T-helper 17 cell (primary cell): ENCODE measurements around the gene BTF3L4. TPM values are rescaled to one million over a fixed set of nuclear protein-coding genes. Genes with fewer than 3 reads are reported as not detected.
"Not testable (repeated sequence)": the region's sequence is repeated elsewhere in the genome, so short reads cannot be mapped to it uniquely, and the experiment has no call there.

ENCODE experiments used
- ATAC-seq: fragments of 150-1000 bp; cut with Tn5 transposase; 2 replicates; pipeline ENCODE4 v1.10.0; 2021; ENCODE audit warnings: mild to moderate bottlenecking, moderate library complexity
- DNase-seq, 3 donors: peaks; one replicate each; pipeline versions ENCODE4 v3.0.0 to v3.0.0-alpha.2; 2020 to 2021
- H3K9me3 ChIP-seq: one replicate; pipeline ENCODE4 v1.7.0; 2013; ENCODE audit warnings: low read length, mild to moderate bottlenecking; ENCODE audit not compliant: control insufficient read depth, poor library complexity, severe bottlenecking
- H3K27ac Mint-ChIP-seq: one replicate; pipeline ENCODE4 v1.8.0; 2022; ENCODE audit warnings: mild to moderate bottlenecking, moderate library complexity, mixed read lengths
- H3K27me3 Mint-ChIP-seq: one replicate; pipeline ENCODE4 v1.8.0; 2022; ENCODE audit warnings: mixed read lengths
- H3K36me3 Mint-ChIP-seq: one replicate; pipeline ENCODE4 v1.8.0; 2022; ENCODE audit warnings: low read depth, mixed read lengths
- H3K4me1 Mint-ChIP-seq: one replicate; pipeline ENCODE4 v1.8.0; 2022; ENCODE audit warnings: mild to moderate bottlenecking, mixed read lengths
- H3K4me3 Mint-ChIP-seq: one replicate; pipeline ENCODE4 v1.8.0; 2022; ENCODE audit warnings: mild to moderate bottlenecking, moderate library complexity, mixed read lengths
- total RNA-seq, 4 donors: library from RNA in 2 of 4; stranded (reverse) in 2 of 4; gene quantifications; one replicate each; pipeline ENCODE4 v1.2.3 and lab custom pipeline; 2022 to 2026

BTF3L4 gene
- total RNA-seq, 2 donors from 2014 or later = 33.6 to 40.6 TPM

DNA sequence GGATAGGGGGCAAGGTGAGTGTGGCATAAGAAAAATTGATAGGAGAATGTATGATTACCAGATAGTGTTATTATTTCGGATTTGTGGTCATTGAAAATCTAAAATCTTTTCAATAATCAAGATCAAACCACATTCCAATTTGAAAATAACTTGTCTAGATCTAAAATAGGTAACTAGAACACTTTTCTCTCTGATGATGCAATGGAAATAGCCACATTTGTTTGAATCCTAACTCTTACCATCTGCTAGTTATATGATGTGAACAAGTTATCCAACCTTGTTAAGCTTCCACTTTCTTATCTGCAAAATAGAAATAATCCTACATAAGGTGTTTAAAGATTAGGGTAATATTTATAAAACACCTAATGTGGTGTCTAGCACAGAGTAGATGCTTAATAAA lies 3.8 kb downstream of the BTF3L4 start:
- Mint-ChIP-seq H3K4me1 (peaks cover 38% of the 10 kb centered on the region), H3K4me3 (no peak overlapping the region), H3K36me3 (peaks cover 11% of the 10 kb centered on the region), H3K27ac (no peak overlapping the region), H3K27me3 (no peaks in the 10 kb centered on the region)
- DNase-seq (no peak), ATAC-seq (no peak)
- no peaks in the 10 kb centered on the region for H3K9me3 ChIP-seq

DNA sequence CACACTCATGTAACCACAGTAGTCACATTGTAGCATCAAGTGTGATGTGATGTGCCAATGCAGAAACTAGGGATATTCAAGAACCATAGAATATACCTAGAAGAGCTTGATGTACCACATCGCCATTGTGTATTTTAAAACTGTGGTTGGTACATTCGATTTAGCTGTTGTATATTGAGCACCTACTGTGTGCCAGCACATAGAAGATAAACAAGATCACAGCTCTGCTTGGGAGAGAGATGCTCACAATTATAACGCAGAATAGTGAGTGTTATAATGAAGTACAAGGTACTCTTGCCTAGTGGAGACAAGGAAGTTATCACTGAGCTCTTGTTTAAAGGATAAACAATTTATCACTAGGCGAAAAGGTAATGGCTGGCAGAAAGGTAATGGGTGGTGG lies 4.7 kb downstream of the BTF3L4 start:
- Mint-ChIP-seq H3K36me3 (peaks cover 8% of the 10 kb centered on the region), H3K4me3 (no peak overlapping the region), H3K4me1 (peaks cover 34% of the 10 kb centered on the region), H3K27ac (no peak overlapping the region), H3K27me3 (no peaks in the 10 kb centered on the region)
- DNase-seq (no peak), ATAC-seq (no peak)
- no peaks in the 10 kb centered on the region for H3K9me3 ChIP-seq

DNA sequence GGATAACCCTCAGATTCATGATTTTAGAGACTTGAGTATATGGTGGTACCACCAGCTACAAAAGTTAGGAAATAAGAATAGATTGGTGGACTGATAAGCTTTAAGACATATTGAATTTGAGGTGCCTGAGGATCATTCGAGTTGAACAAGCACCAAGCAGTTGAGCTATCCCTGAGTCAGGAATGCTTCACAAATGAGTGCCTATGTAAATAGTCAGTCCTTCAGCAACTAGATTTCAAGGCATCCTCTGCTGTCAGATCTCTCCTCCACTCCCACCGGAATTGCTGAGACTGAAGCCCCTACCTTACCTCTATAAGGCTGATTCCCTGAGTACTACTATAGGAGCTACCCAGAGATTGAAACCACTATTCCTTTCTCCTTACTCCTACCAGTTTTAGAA lies 7.1 kb downstream of the BTF3L4 start:
- peak overlapping the region; percentile 84 for H3K27ac Mint-ChIP-seq
- H3K4me3 Mint-ChIP-seq = peak overlapping the region; percentile 36
- ATAC-seq (no peak), DNase-seq (no peak)
- H3K27me3 Mint-ChIP-seq = no peaks in the 10 kb centered on the region
- no peaks in the 10 kb centered on the region for H3K9me3 ChIP-seq
- peaks cover 26% of the 10 kb centered on the region for H3K4me1 Mint-ChIP-seq
- H3K36me3 Mint-ChIP-seq = peaks cover 8% of the 10 kb centered on the region

DNA sequence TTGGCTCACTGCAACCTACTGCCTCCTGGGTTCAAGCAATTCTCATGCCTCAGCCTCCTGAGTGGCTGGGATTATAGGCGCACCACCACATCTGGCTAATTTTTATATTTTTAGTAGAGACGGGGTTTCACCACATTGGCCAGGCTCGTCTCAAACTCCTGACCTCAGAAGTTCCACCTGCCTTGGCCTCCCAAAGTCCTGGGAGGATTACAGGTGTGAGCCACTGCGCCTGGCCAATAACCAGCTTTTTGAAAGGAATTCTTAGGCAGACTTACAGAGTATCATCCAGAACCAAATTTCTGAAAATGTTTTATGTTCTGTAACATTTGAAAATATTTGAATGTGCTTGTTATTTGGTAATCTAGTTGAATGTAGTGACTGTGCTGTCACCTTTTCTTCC lies 14.6 kb downstream of the BTF3L4 start:
- no peak overlapping the region for H3K4me3 Mint-ChIP-seq
- H3K27me3 Mint-ChIP-seq = no peaks in the 10 kb centered on the region
- H3K36me3 Mint-ChIP-seq = peaks cover 2% of the 10 kb centered on the region
- no peak for DNase-seq
- H3K9me3 ChIP-seq = no peaks in the 10 kb centered on the region
- peaks cover 17% of the 10 kb centered on the region for H3K4me1 Mint-ChIP-seq
- no peak overlapping the region for H3K27ac Mint-ChIP-seq
- ATAC-seq = no peak

DNA sequence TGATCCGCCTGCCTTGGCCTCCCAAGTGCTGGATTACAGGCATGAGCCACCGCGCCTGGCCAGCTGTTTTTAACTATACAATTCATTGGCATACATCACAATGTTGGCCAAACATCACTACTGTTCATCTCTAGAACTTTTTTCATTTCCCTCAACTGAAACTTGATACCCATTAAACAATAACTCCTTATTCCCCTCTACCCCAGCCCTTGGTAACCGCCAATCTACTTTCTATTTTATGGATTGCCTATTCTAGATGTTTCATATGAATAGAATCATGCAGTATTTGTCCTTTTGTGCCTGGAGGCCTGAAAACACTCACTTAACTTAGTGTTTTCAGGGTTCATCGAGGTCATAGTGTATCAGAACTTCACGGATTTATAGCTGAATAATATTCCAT lies 16.2 kb downstream of the BTF3L4 start:
- Mint-ChIP-seq H3K4me1 (peaks cover 17% of the 10 kb centered on the region), H3K36me3 (peaks cover 2% of the 10 kb centered on the region), H3K4me3 (no peak overlapping the region), H3K27me3 (no peaks in the 10 kb centered on the region), H3K27ac (peak overlapping the region; percentile 16)
- no peak for ATAC-seq
- no peaks in the 10 kb centered on the region for H3K9me3 ChIP-seq
- no peak for DNase-seq

GRCh38 chr1:52077277-52077676 lies 21.2 kb downstream of the BTF3L4 start:
- H3K4me1 Mint-ChIP-seq, ATAC-seq, H3K4me3 Mint-ChIP-seq, H3K36me3 Mint-ChIP-seq, H3K9me3 ChIP-seq, DNase-seq, H3K27me3 Mint-ChIP-seq: not testable (repeated sequence)
- peak overlapping the region; percentile 77 for H3K27ac Mint-ChIP-seq

- ATAC-seq (no peak), DNase-seq (no peak)
- no peaks in the 10 kb centered on the region for H3K27me3 Mint-ChIP-seq
- peaks cover 4% of the 10 kb centered on the region for H3K4me1 Mint-ChIP-seq
- no peak overlapping the region for H3K27ac Mint-ChIP-seq
- H3K36me3 Mint-ChIP-seq = no peaks in the 10 kb centered on the region
- no peak overlapping the region for H3K4me3 Mint-ChIP-seq
- no peaks in the 10 kb centered on the region for H3K9me3 ChIP-seq
Measured at GRCh38 chr1:52080014-52080415, 23.9 kb downstream of the BTF3L4 start.

DNA sequence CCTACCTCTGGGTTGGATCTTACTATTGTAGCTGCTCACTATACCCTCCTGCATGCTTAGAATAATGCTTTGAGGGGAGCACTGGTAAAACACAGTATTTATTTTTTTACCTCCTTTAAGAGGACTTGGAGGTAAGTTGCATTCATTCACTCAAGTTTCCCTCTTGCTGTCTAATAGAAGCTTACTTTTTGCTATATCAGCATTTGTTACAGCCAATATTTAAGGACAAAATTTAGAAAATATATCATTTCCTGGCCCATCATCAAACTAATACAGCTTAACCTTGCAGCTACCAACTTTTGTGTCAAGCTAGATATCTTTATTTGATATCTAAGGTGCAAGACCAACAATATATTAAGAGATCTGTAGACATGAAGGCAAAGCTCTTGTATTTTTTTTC lies 31.8 kb downstream of the BTF3L4 start:
- H3K4me1 Mint-ChIP-seq, H3K27me3 Mint-ChIP-seq, ATAC-seq, H3K4me3 Mint-ChIP-seq, DNase-seq, H3K9me3 ChIP-seq, H3K36me3 Mint-ChIP-seq, H3K27ac Mint-ChIP-seq: not testable (repeated sequence)

DNA sequence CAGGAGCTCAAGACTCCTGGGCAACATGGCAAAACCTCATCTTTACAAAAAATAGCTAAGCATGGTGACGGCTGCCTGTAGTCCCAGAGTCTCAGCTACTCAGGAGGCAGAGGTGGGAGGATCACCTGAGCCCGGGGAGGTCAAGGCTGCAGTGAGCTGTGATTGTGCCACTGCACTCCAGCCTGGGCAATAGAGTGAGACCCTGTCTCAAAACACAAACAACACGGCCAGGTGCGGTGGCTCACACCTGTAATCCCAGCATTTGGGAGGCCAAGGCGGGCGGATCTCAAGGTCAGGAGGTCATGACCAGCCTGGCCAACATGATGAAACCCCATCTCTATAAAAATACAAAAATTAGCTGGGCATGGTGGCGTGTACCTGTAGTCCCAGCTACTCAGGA lies 38.2 kb downstream of the BTF3L4 start:
- H3K4me3 Mint-ChIP-seq, H3K9me3 ChIP-seq, H3K4me1 Mint-ChIP-seq, DNase-seq, H3K27ac Mint-ChIP-seq, H3K36me3 Mint-ChIP-seq, ATAC-seq, H3K27me3 Mint-ChIP-seq: not testable (repeated sequence)

- DNase-seq (no peak), ATAC-seq (no peak)
- H3K27ac Mint-ChIP-seq = no peak overlapping the region
- no peaks in the 10 kb centered on the region for H3K36me3 Mint-ChIP-seq
- H3K27me3 Mint-ChIP-seq = no peaks in the 10 kb centered on the region
- H3K4me3 Mint-ChIP-seq = no peak overlapping the region
- peaks cover 2% of the 10 kb centered on the region for H3K4me1 Mint-ChIP-seq
- H3K9me3 ChIP-seq = no peaks in the 10 kb centered on the region
Measured at GRCh38 chr1:52096216-52096615, 40.1 kb downstream of the BTF3L4 start.

DNA sequence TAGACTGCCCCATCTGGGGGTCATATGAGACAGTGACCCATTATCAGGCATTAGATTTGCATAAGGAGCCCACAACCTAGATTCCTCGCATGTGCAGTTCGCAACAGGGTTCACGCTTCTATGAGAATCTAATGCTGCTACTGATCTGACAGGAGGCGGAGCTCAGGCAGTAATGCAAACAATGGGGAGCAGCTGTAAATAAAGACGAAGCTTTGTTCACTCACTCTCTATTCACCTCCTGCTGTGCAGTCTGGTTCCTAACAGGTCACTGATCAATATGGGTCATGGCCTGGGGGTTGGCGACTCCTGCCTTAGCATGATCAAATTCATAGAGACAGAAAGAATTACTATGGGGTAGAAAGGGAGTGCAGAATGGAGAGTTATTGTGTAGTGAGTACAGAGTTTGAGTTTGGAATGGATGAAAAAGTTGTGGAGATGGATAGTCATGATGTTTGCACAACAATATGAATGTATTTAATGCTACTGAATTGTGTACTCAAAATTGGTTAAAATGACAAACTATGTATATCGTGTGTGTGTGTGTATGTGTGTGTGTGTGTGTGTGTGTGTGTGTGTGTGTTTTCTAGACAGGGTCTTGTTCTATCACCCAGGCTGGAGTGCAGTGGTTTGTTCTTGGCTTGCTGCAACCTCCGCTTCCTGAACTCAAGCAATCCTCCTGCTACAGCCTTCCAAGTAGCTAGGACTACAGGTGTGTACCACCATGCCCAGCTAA lies 42.2 kb downstream of the BTF3L4 start:
- Mint-ChIP-seq H3K27me3 (no peaks in the 10 kb centered on the region), H3K27ac (no peak overlapping the region), H3K36me3 (peaks cover 2% of the 10 kb centered on the region), H3K4me1 (peaks cover 2% of the 10 kb centered on the region), H3K4me3 (no peak overlapping the region)
- ATAC-seq (no peak), DNase-seq (no peak)
- no peaks in the 10 kb centered on the region for H3K9me3 ChIP-seq

DNA sequence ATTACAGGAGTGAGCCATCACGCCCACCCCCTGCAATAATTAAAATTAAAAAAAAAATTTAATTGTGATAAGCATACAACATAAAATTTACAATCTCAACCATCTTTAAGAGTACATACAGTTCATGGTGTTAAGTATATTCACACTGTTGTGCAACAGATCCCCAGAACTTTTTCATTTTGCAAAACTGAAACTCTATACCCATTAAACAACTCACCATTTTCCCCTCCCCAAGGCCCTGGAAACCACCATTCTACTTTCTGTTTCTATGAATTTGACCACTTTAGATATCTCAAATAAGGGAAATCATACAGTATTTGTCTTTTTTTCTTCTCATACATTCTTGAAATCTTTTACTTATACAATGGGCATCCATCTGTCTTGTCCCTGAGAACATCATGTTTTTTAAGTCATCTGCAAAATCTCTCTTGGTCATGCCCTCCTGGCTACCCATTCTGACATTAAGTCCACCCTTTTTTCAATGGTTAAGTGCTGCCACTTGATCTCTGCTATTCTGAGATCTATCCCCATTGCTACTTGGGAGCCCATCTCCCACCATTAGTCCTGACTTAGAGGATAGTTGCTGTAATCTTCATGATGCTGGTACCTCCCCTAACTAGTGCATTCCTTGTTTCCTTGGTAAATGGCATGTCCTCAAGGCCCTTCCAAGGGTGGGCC lies 46.4 kb downstream of the BTF3L4 start:
- DNase-seq (no peak), ATAC-seq (no peak)
- no peaks in the 10 kb centered on the region for H3K9me3 ChIP-seq
- Mint-ChIP-seq H3K4me1 (peaks cover 3% of the 10 kb centered on the region), H3K27me3 (no peaks in the 10 kb centered on the region), H3K27ac (no peak overlapping the region), H3K36me3 (peaks cover 5% of the 10 kb centered on the region), H3K4me3 (no peak overlapping the region)

DNA sequence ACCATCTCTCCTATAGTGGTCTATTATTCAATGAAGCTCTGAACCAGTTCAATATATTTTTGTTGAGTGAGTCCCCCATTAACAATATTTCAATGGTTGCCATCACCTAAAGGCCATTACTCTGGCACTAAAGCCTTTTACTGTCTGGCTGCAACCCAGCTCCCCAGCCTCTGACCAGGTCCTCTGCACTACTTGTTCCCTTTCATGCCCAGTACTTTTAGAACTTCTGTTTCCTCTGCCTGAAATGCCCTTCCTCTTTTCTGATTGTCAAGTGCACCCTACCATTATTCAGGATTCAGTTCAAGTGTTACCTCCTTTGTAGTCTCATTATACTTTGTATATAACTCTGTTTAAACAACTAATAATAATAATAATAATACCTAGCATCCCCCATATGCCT lies 55.4 kb downstream of the BTF3L4 start:
- H3K36me3 Mint-ChIP-seq = no peaks in the 10 kb centered on the region
- no peak overlapping the region for H3K4me3 Mint-ChIP-seq
- ATAC-seq = no peak
- no peaks in the 10 kb centered on the region for H3K4me1 Mint-ChIP-seq
- DNase-seq = no peak
- no peaks in the 10 kb centered on the region for H3K9me3 ChIP-seq
- H3K27ac Mint-ChIP-seq = no peak overlapping the region
- no peaks in the 10 kb centered on the region for H3K27me3 Mint-ChIP-seq

GRCh38 chr1:52112489-52112888 lies 56.4 kb downstream of the BTF3L4 start:
- H3K9me3 ChIP-seq = no peaks in the 10 kb centered on the region

More at GRCh38 chr1:52112489-52112888, 56.4 kb downstream of the BTF3L4 start:
- Mint-ChIP-seq H3K27ac (no peak overlapping the region), H3K27me3 (no peaks in the 10 kb centered on the region), H3K4me3 (no peak overlapping the region), H3K4me1 (no peaks in the 10 kb centered on the region), H3K36me3 (no peaks in the 10 kb centered on the region)
- ATAC-seq (no peak), DNase-seq (no peak)
